ENCODE measurements around the gene PHOX2A.

The PHOX2A gene

GRCh38 chr11:72265951-72266350 lies 22.0 kb upstream of the PHOX2A start:
- TF ChIP-seq, protein P1, sequence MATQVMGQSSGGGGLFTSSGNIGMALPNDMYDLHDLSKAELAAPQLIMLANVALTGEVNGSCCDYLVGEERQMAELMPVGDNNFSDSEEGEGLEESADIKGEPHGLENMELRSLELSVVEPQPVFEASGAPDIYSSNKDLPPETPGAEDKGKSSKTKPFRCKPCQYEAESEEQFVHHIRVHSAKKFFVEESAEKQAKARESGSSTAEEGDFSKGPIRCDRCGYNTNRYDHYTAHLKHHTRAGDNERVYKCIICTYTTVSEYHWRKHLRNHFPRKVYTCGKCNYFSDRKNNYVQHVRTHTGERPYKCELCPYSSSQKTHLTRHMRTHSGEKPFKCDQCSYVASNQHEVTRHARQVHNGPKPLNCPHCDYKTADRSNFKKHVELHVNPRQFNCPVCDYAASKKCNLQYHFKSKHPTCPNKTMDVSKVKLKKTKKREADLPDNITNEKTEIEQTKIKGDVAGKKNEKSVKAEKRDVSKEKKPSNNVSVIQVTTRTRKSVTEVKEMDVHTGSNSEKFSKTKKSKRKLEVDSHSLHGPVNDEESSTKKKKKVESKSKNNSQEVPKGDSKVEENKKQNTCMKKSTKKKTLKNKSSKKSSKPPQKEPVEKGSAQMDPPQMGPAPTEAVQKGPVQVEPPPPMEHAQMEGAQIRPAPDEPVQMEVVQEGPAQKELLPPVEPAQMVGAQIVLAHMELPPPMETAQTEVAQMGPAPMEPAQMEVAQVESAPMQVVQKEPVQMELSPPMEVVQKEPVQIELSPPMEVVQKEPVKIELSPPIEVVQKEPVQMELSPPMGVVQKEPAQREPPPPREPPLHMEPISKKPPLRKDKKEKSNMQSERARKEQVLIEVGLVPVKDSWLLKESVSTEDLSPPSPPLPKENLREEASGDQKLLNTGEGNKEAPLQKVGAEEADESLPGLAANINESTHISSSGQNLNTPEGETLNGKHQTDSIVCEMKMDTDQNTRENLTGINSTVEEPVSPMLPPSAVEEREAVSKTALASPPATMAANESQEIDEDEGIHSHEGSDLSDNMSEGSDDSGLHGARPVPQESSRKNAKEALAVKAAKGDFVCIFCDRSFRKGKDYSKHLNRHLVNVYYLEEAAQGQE (IDR thresholded peaks at IDR 0.05; ENCODE audit: insufficient read depth in 1 of 2, low read depth in 2 of 2, low read length in 2 of 2) = no peak
- TF ChIP-seq FOXP2 (optimal IDR thresholded peaks at IDR 0.05; ENCODE audit: borderline replicate concordance, extremely low read depth, extremely low read length, insufficient read depth) (no peak), SIN3A (IDR thresholded peaks at IDR 0.05; ENCODE audit: borderline replicate concordance, insufficient read depth, low read length) (no peak), POLR2AphosphoS5 (IDR thresholded peaks at IDR 0.05; ENCODE audit: low read depth, low read length) (no peak), TAF1 (IDR thresholded peaks at IDR 0.05; ENCODE audit: borderline replicate concordance, insufficient read depth, low read length) (no peak)

DNA sequence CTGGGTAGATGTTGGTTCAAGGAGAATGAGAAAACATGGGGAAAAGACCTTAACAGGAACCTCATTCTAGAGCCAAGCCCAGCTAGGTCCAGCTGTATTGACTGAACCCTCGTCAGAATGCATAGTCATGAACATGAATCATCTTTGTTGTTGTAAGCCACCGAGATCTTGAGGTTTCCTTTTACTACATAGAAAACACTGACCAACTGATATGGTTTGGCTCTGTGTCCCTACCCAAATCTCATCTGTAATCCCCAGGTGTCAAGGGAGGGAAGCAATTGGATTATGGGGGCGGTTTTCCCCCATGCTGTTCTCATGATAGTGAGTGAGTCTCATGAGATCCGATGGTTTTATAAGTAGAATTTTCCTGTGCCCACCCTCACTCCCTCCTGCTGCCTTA lies 19.4 kb upstream of the PHOX2A start:
- TF ChIP-seq FOXP2 (optimal IDR thresholded peaks at IDR 0.05; ENCODE audit: borderline replicate concordance, extremely low read depth, extremely low read length, insufficient read depth) (no peak), POLR2AphosphoS5 (IDR thresholded peaks at IDR 0.05; ENCODE audit: low read depth, low read length) (no peak), TAF1 (IDR thresholded peaks at IDR 0.05; ENCODE audit: borderline replicate concordance, insufficient read depth, low read length) (no peak), SIN3A (IDR thresholded peaks at IDR 0.05; ENCODE audit: borderline replicate concordance, insufficient read depth, low read length) (no peak)
- TF ChIP-seq, protein P1 (IDR thresholded peaks at IDR 0.05; ENCODE audit: insufficient read depth in 1 of 2, low read depth in 2 of 2, low read length in 2 of 2) = no peak

DNA sequence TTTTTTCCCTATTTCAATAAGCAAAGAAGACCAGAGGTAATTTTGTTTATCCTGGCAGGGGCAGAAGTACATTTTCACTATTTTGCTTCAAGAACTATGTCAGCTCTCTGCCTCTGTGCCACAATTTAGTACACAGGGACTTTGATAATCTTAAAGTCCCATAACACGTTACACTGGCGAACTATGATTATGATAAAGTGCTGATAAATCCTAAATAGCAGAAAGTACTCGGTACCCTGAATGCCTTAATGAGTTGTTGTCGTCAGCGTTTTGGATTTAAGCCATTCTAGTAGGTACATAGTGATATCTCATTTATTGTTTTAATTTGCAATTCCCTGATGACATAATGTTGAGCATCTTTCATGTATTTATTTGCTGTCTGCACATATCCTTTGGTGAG lies 16.6 kb upstream of the PHOX2A start:
- TF ChIP-seq SIN3A (IDR thresholded peaks at IDR 0.05; ENCODE audit: borderline replicate concordance, insufficient read depth, low read length) (no peak), TAF1 (IDR thresholded peaks at IDR 0.05; ENCODE audit: borderline replicate concordance, insufficient read depth, low read length) (no peak), POLR2AphosphoS5 (IDR thresholded peaks at IDR 0.05; ENCODE audit: low read depth, low read length) (no peak), FOXP2 (optimal IDR thresholded peaks at IDR 0.05; ENCODE audit: borderline replicate concordance, extremely low read depth, extremely low read length, insufficient read depth) (no peak)
- TF ChIP-seq, protein P1 (IDR thresholded peaks at IDR 0.05; ENCODE audit: insufficient read depth in 1 of 2, low read depth in 2 of 2, low read length in 2 of 2) = no peak

GRCh38 chr11:72259490-72259889 lies 15.5 kb upstream of the PHOX2A start:
- TF ChIP-seq SIN3A (IDR thresholded peaks at IDR 0.05; ENCODE audit: borderline replicate concordance, insufficient read depth, low read length) = no peak
- no peak for TF ChIP-seq POLR2AphosphoS5 (IDR thresholded peaks at IDR 0.05; ENCODE audit: low read depth, low read length)
- TF ChIP-seq FOXP2 (optimal IDR thresholded peaks at IDR 0.05; ENCODE audit: borderline replicate concordance, extremely low read depth, extremely low read length, insufficient read depth) = no peak
- TF ChIP-seq TAF1 (IDR thresholded peaks at IDR 0.05; ENCODE audit: borderline replicate concordance, insufficient read depth, low read length) = no peak
- TF ChIP-seq, protein P1 (IDR thresholded peaks at IDR 0.05; ENCODE audit: insufficient read depth in 1 of 2, low read depth in 2 of 2, low read length in 2 of 2) = no peak

GRCh38 chr11:72257570-72257969 lies 13.6 kb upstream of the PHOX2A start:
- no peak for TF ChIP-seq FOXP2 (optimal IDR thresholded peaks at IDR 0.05; ENCODE audit: borderline replicate concordance, extremely low read depth, extremely low read length, insufficient read depth)
- no peak for TF ChIP-seq TAF1 (IDR thresholded peaks at IDR 0.05; ENCODE audit: borderline replicate concordance, insufficient read depth, low read length)
- TF ChIP-seq SIN3A (IDR thresholded peaks at IDR 0.05; ENCODE audit: borderline replicate concordance, insufficient read depth, low read length) = no peak
- TF ChIP-seq, protein P1 (IDR thresholded peaks at IDR 0.05; ENCODE audit: insufficient read depth in 1 of 2, low read depth in 2 of 2, low read length in 2 of 2) = no peak
- no peak for TF ChIP-seq POLR2AphosphoS5 (IDR thresholded peaks at IDR 0.05; ENCODE audit: low read depth, low read length)
